GM12875 (cell line): Measurements from ENCODE around the gene C16orf96.

Experiments used
- H3K4me3 ChIP-seq: one replicate; pipeline ENCODE4 v1.5.1; 2011; ENCODE audit warnings: low read depth, low read length, control low read depth
- TF ChIP-seq, protein P1 (sequence below): IDR thresholded peaks from 2 replicates; pipeline ENCODE4 v1.5.1; 2011; ENCODE audit warnings: low read depth, mild to moderate bottlenecking, control low read depth, inconsistent platforms, low read length, moderate library complexity, borderline replicate concordance; ENCODE audit not compliant: insufficient read depth

The C16orf96 gene

DNA sequence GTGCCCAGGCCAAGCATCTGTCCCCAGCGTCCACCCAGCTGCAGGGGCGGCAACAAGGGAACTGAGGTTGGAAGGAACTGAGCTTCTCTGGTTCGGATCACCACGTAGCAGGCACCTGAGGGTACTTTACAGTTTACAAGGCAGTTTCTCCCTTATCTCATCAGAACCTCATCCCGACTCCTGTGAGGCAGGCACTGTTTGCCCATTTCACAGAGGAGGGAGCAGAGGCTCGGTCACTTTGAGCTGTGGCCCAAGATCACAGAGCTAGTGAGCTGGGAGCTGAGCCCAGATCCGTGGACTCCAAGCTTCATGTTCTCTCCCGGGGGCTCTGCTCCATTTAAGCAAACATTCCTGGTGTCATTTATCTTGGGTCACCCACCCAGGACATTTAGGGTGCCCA is 43.4 kb downstream of the C16orf96 start:
- TF ChIP-seq, protein P1, sequence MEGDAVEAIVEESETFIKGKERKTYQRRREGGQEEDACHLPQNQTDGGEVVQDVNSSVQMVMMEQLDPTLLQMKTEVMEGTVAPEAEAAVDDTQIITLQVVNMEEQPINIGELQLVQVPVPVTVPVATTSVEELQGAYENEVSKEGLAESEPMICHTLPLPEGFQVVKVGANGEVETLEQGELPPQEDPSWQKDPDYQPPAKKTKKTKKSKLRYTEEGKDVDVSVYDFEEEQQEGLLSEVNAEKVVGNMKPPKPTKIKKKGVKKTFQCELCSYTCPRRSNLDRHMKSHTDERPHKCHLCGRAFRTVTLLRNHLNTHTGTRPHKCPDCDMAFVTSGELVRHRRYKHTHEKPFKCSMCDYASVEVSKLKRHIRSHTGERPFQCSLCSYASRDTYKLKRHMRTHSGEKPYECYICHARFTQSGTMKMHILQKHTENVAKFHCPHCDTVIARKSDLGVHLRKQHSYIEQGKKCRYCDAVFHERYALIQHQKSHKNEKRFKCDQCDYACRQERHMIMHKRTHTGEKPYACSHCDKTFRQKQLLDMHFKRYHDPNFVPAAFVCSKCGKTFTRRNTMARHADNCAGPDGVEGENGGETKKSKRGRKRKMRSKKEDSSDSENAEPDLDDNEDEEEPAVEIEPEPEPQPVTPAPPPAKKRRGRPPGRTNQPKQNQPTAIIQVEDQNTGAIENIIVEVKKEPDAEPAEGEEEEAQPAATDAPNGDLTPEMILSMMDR: no peak
- no peak overlapping the region for H3K4me3 ChIP-seq

DNA sequence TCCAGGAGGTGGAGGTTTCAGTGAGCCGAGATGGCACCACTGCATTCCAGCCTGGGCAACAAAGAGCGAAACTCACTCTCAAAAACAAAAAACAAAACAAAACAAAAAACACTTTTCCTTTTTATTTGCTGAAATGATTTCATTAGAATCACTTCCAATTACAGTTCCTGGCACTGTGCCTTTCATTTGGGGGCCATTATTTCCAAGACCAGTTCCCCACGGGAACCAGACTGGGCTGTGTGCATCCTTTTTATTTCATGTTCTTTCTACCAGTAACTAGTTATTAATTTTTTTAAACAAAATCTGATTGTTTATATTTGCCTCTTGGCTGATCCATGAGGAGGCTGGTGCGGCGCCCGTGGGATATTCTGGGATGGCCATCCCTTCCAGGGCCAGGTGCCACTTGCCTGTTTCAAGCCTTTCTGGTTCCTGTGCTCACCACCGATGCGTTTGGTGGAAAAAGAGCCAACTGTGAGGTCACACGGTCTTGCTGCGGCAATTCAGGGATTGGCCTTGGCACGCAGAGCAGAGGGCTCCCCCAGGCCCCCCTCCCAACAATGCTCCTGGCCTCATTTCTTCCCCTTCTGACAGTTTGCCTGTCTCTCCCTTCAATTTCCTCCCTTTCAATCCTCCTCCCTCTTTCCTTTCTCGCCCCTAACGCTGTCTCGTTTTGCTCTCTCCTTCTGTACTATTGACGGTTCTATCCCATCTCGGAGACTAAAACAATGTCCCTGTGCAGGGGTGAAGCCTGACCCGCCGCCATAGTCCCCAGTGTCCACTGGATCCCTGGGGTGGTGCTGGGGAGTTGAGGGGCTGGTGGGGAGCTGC is 45.1 kb downstream of the C16orf96 start:
- no peak overlapping the region for H3K4me3 ChIP-seq
- TF ChIP-seq, protein P1: no peak

DNA sequence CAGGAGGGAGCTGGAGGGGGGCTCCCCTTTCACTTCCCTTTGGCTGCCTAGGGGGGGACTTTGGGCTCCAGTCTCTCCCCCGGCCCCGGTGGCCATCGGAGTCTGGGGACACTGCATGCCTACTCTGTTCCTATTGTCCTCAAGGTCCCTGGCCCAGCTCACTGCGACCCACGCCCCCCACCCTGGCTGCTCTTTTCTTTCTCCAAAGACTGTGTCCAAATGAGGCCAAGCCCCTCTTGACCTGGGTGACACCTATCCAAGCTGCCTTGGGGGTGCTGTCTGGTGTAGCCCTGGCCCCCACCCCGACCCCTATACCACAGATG is 45.7 kb downstream of the C16orf96 start:
- H3K4me3 ChIP-seq: no peak overlapping the region
- TF ChIP-seq, protein P1: no peak

DNA sequence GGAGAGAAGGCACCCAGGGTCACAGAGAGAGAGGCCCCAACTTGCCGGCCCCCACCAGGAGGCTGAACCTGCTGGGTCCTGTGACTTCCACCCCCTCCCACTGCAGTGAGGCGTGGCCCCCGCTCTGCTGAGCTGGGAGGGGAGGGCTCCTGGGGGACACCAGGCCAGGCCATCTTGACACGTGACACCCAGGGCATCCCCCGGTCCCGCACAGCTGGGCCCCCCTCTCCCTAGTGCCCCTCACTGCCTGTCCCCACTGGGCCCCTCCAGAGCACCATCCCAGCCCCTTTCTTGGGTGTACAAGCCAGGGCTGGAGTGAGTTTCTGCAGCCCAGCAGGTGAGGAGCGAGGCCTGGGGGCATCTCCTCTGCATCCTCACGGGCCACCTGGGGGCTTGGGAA is 46.2 kb downstream of the C16orf96 start:
- H3K4me3 ChIP-seq: no peak overlapping the region
- TF ChIP-seq, protein P1: no peak

DNA sequence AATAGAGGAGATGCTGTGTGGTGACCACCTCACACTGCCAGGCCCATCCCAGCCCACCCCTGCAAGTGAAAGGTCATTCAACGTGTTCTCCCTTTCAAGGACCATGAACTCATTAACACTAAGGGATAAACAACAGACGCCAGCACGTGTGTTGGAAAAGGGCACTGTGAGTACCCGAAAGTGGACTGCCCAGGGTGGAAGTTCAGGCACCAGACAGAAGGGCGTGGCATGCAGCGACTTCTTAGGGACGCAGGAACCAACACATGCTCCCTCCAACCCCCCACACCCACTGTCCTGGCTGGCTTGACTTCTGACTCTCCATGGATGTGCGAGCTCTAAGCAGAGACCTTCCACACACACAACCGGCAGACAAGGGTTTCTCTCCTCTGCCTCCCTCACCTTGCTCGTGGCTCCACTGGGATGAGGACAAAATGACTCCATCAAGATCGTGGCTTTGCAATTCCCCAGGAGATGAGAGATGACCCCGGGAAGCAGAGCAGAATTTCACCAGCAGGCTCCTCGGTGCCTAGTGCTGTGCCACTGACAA is 47.6 kb downstream of the C16orf96 start:
- TF ChIP-seq, protein P1: no peak
- H3K4me3 ChIP-seq: no peak overlapping the region

DNA sequence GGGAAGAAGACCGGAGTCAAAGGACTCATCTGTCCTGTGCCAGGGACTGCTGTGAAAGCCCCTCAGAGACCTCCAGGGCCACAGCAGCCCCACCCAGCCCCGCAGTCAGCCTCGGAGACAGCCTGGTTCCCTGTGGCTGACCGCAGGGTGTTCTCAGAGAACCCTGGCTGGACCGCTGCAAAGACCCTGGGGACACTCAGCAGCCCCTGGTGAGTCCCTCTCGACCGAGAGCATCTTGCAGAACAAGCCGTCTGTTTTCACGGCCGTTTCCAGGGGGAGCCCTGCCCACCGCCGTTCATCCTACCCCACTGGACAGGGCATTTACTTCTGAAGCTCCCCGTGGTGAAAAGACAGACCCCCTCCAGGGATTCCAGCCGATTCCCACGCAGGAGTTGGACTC is 48.3 kb downstream of the C16orf96 start:
- no peak overlapping the region for H3K4me3 ChIP-seq
- TF ChIP-seq, protein P1: no peak

DNA sequence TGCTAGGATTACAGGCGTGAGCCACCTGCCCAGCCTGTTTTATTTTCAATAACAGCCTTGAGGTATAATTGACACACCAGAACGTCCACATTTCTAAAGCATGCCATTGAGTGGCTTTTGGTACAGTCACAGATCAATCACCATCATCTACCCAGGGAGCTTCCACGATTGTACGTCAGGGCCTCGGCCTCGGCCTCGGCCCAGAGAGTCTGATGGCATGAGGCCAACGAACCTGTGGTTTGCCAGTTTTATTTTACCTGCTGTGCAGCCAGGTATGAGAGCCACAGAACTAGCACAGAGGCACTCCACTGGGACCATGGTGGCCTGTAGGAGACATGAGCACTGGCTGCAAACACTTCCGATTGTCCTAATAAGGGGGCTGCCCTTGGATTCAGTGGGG is 50.2 kb downstream of the C16orf96 start:
- H3K4me3 ChIP-seq: no peak overlapping the region
- TF ChIP-seq, protein P1: no peak
